B cell (primary cell): ENCODE data around the gene LMX1B. TPM values are rescaled to one million over a fixed set of nuclear protein-coding genes. Genes with fewer than 3 reads are reported as not detected.

Experiments
- ATAC-seq: fragments of 200-7000 bp; cut with Tn5 transposase; one replicate; pipeline ENCODE4 v1.10.0; 2021; ENCODE audit warnings: low read depth, mild to moderate bottlenecking, moderate number of reproducible peaks, moderate library complexity
- CTCF ChIA-PET: fragments of 350-600 bp; sonication (Branson Sonifier 250); formaldehyde crosslinking; loops from one replicate; lab custom pipeline; 2021; ENCODE audit warnings: antibody characterized with exemption, inconsistent platforms; lab: Charles Lee
- POLR2A ChIA-PET: fragments of 350-600 bp; sonication (Branson Sonifier 250); formaldehyde crosslinking; loops from one replicate; lab custom pipeline; 2021; ENCODE audit warnings: antibody characterized with exemption; lab: Charles Lee
- DNase-seq: peaks from one replicate; pipeline ENCODE4 v3.0.0; 2013
- H2AFZ ChIP-seq: 2 replicates; pipeline ENCODE4 v1.6.1; 2012; ENCODE audit warnings: mild to moderate bottlenecking, low read depth, low read length; ENCODE audit not compliant: insufficient read depth, poor library complexity, severe bottlenecking
- H3K27ac ChIP-seq, 2 donors: 1 replicate in 1 of 2; 2 replicates in 1 of 2; pipeline ENCODE4 v1.5.1; 2012 to 2013; ENCODE audit warnings: low read length in 2 of 2, mild to moderate bottlenecking in 2 of 2, moderate library complexity in 1 of 2
- H3K27me3 ChIP-seq, 4 experiments: fragments of 200-600 bp in 1 of 4; sonication (generic) in 1 of 4; replicated peaks in 1 of 4; 1 replicate in 2 of 4; 2 replicates in 2 of 4; pipeline versions ENCODE4 v1.6.1 to v1.7.0; 2013 to 2016; ENCODE audit warnings: low read length in 3 of 4, mild to moderate bottlenecking in 2 of 4, mixed read lengths in 1 of 4, moderate library complexity in 1 of 4; ENCODE audit not compliant: insufficient read depth in 4 of 4, control insufficient read depth in 3 of 4; ENCODE audit errors: control extremely low read depth in 1 of 4
- H3K36me3 ChIP-seq, 2 experiments: replicated peaks in 1 of 2; 1 replicate in 1 of 2; 2 replicates in 1 of 2; pipeline versions ENCODE4 v1.6.1 to v1.7.1; 2013; ENCODE audit warnings: low read length in 1 of 2; ENCODE audit not compliant: insufficient read depth in 2 of 2, control insufficient read depth in 1 of 2; ENCODE audit errors: control extremely low read depth in 1 of 2, extremely low read depth in 1 of 2
- H3K4me1 ChIP-seq, 2 donors: fragments of 200-600 bp in 1 of 2; sonication (generic) in 1 of 2; 1 replicate in 1 of 2; 2 replicates in 1 of 2; pipeline versions ENCODE4 v1.5.1 to v1.6.1; 2013 to 2017; ENCODE audit warnings: low read length in 2 of 2; ENCODE audit not compliant: control insufficient read depth in 2 of 2, insufficient read depth in 2 of 2
- H3K4me2 ChIP-seq: replicated peaks from 2 replicates; pipeline ENCODE3; 2012; ENCODE audit warnings: mild to moderate bottlenecking, low read depth, low read length; ENCODE audit not compliant: poor library complexity, severe bottlenecking
- H3K4me3 ChIP-seq, 5 experiments: fragments of 200-600 bp in 1 of 5; sonication (generic) in 1 of 5; 1 replicate in 3 of 5; 2 replicates in 2 of 5; pipeline versions ENCODE4 v1.5.1 to v1.7.0; 2011 to 2016; ENCODE audit warnings: low read length in 4 of 5, mild to moderate bottlenecking in 4 of 5, low read depth in 2 of 5, control low read depth in 1 of 5, moderate library complexity in 1 of 5; ENCODE audit not compliant: insufficient read depth in 1 of 5; ENCODE audit errors: control extremely low read depth in 1 of 5, extremely low read depth in 1 of 5
- H3K79me2 ChIP-seq: fragments of 200-600 bp; sonication (generic); one replicate; pipeline ENCODE4 v1.6.0; 2016; ENCODE audit warnings: low read length; ENCODE audit not compliant: control insufficient read depth, insufficient read depth
- H3K9ac ChIP-seq: fragments of 200-600 bp; sonication (generic); 2 replicates; pipeline ENCODE4 v1.6.1; 2017; ENCODE audit warnings: mild to moderate bottlenecking, low read length, moderate library complexity
- H3K9me3 ChIP-seq, 3 donors: one replicate each; pipeline versions ENCODE4 v1.6.1 to v1.7.1; 2013; ENCODE audit warnings: low read length in 2 of 3; ENCODE audit not compliant: control insufficient read depth in 2 of 3, insufficient read depth in 1 of 3; ENCODE audit errors: control extremely low read depth in 1 of 3
- H4K20me1 ChIP-seq: 2 replicates; pipeline ENCODE4 v1.6.0; 2012; ENCODE audit warnings: mild to moderate bottlenecking, low read length; ENCODE audit not compliant: insufficient read depth, control insufficient read depth, poor library complexity, severe bottlenecking
- H3K27ac Mint-ChIP-seq: one replicate; pipeline ENCODE4 v1.8.0; 2021; ENCODE audit warnings: mixed read lengths
- H3K27me3 Mint-ChIP-seq: one replicate; pipeline ENCODE4 v1.8.0; 2021; ENCODE audit warnings: mixed read lengths
- H3K4me1 Mint-ChIP-seq: one replicate; pipeline ENCODE4 v1.8.0; 2021; ENCODE audit warnings: mixed read lengths
- H3K4me3 Mint-ChIP-seq: one replicate; pipeline ENCODE4 v1.8.0; 2021; ENCODE audit warnings: mixed read lengths
- H3K9me3 Mint-ChIP-seq: one replicate; pipeline ENCODE4 v1.8.0; 2022; ENCODE audit warnings: mixed read lengths; ENCODE audit not compliant: insufficient read depth
- EZH2 ChIP-seq: IDR thresholded peaks from 2 replicates; pipeline ENCODE4 v1.6.1; 2012; ENCODE audit warnings: borderline replicate concordance, low read depth, mild to moderate bottlenecking, moderate library complexity, low read length; ENCODE audit not compliant: insufficient read depth, poor library complexity, severe bottlenecking
- WGBS: methylation state at CpG from one replicate; pipeline ENCODE4 v1.1.5; 2013; ENCODE audit warnings: missing lambda C conversion rate; ENCODE audit not compliant: insufficient coverage; 5-methylcytosine and 5-hydroxymethylcytosine counted together
- intact Hi-C: fragments of 100-400 bp; cut with micrococcal nuclease; formaldehyde crosslinking; loops from one replicate; pipeline ENCODE4 v1.10.0; 2022
- polyA plus RNA-seq: library from polyadenylated mRNA; depleted of rRNA; stranded (reverse); fragments of >200 nt; gene quantifications from 2 replicates; pipeline ENCODE4 v1.2.3, GENCODE V29; 2012
- total RNA-seq, 2 donors: library from RNA; stranded (reverse); fragments of 120-200 nt in 1 of 2; gene quantifications; 1 replicate in 1 of 2; 2 replicates in 1 of 2; pipeline versions ENCODE4 v1.2.3 to v1.2.4, GENCODE V29; 2013 to 2022
- TF ChIP-seq, protein P1 (sequence below): fragments of 200-600 bp; IDR thresholded peaks from one replicate; pipeline ENCODE4 v1.8.0; 2022; ENCODE audit warnings: antibody characterized with exemption, mild to moderate bottlenecking

Gene LMX1B
- total and polyA plus RNA-seq, 2 donors (not counting 1 experiment from before 2014, with no cell fraction given) = not detected

DNA sequence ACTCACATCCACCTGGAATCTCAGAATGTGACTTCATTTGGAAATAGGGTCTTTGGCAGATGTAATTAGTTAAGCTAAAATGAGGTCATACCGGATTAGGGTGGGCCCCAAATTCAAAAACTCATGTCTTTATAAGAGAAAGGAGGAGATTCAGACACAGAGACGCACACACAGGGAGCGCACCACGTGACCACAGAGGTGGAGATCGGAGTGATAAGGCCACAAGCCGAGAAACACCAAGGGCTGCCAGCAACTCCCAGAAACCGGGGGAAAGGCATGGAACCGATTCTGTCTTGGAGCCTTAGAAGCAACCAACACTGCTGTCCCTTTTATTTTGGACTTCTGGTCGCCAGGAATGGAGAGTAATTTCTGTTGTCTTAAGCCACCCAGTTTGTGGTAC lies 31.8 kb upstream of the LMX1B start:
- H3K27ac ChIP-seq = no peak overlapping the region
- H3K9ac ChIP-seq = no peak overlapping the region
- ATAC-seq (no peak), DNase-seq (no peak)
- no peak overlapping the region for H2AFZ ChIP-seq
- peaks cover 58% of the 10 kb centered on the region for H3K27me3 Mint-ChIP-seq
- no peaks in the 10 kb centered on the region for H3K79me2 ChIP-seq
- no peaks in the 10 kb centered on the region for H3K36me3 ChIP-seq
- no peaks in the 10 kb centered on the region for H3K4me1 ChIP-seq
- H3K27me3 ChIP-seq = peaks cover 0 to 24% (median 0%) of the 10 kb centered on the region in 4 experiments
- ChIA-PET POLR2A (no interaction called here), CTCF (no interaction called here)
- H3K4me2 ChIP-seq = no peak overlapping the region
- no peak overlapping the region for H3K27ac Mint-ChIP-seq
- H3K9me3 ChIP-seq = no peaks in the 10 kb centered on the region
- 56% methylated on average over 9 of the region's 9 CpGs for WGBS
- H3K4me3 Mint-ChIP-seq = no peak overlapping the region
- no peaks in the 10 kb centered on the region for H3K4me1 Mint-ChIP-seq
- TF ChIP-seq, protein P1, sequence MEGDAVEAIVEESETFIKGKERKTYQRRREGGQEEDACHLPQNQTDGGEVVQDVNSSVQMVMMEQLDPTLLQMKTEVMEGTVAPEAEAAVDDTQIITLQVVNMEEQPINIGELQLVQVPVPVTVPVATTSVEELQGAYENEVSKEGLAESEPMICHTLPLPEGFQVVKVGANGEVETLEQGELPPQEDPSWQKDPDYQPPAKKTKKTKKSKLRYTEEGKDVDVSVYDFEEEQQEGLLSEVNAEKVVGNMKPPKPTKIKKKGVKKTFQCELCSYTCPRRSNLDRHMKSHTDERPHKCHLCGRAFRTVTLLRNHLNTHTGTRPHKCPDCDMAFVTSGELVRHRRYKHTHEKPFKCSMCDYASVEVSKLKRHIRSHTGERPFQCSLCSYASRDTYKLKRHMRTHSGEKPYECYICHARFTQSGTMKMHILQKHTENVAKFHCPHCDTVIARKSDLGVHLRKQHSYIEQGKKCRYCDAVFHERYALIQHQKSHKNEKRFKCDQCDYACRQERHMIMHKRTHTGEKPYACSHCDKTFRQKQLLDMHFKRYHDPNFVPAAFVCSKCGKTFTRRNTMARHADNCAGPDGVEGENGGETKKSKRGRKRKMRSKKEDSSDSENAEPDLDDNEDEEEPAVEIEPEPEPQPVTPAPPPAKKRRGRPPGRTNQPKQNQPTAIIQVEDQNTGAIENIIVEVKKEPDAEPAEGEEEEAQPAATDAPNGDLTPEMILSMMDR = no peak
- TF ChIP-seq EZH2 = no peak
- intact Hi-C loops = no loop called here
- H3K9me3 Mint-ChIP-seq = no peaks in the 10 kb centered on the region
- H4K20me1 ChIP-seq = no peaks in the 10 kb centered on the region
- no peak overlapping the region for H3K4me3 ChIP-seq

DNA sequence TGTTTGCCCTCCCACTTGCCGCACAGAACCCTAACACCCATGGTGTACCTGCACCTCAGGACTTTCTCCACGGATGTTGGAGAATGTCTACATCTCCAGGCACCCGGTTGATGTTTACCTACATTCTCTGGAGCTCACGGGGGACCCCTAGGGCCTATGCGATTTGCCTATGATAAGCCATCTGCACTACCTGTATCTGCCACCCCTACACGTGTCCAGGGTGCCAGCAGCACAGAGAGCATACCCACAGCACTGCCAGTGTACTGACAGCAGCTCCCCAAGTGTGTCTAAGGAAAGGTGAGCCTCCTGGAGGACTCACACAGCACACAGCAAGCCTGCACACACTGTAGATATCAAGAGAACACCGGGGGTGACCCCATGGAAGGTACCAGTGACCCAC lies 31.3 kb upstream of the LMX1B start:
- ChIA-PET CTCF (no interaction called here), POLR2A (no interaction called here)
- H3K27me3 ChIP-seq = peaks cover 0 to 27% (median 0%) of the 10 kb centered on the region in 4 experiments
- ATAC-seq (no peak), DNase-seq (no peak)
- no peak overlapping the region for H3K27ac ChIP-seq
- Mint-ChIP-seq H3K27ac (no peak overlapping the region), H3K9me3 (no peaks in the 10 kb centered on the region), H3K27me3 (peaks cover 57% of the 10 kb centered on the region), H3K4me1 (no peaks in the 10 kb centered on the region), H3K4me3 (no peak overlapping the region)
- no peak for TF ChIP-seq EZH2
- TF ChIP-seq, protein P1 = no peak
- no peak overlapping the region for H3K9ac ChIP-seq
- 81% methylated on average over 6 of the region's 7 CpGs for WGBS
- no peaks in the 10 kb centered on the region for H4K20me1 ChIP-seq
- no peak overlapping the region for H3K4me2 ChIP-seq
- H3K4me3 ChIP-seq = no peak overlapping the region
- H3K9me3 ChIP-seq = no peaks in the 10 kb centered on the region
- no peaks in the 10 kb centered on the region for H3K4me1 ChIP-seq
- H3K79me2 ChIP-seq = no peaks in the 10 kb centered on the region
- intact Hi-C loops = no loop called here
- no peak overlapping the region for H2AFZ ChIP-seq
- H3K36me3 ChIP-seq = no peaks in the 10 kb centered on the region
